ENCODE results near the gene ENOX1. TPM values are rescaled to one million over a fixed set of nuclear protein-coding genes. Genes with fewer than 3 reads are reported as not detected.

Gene ENOX1
- polyA plus RNA-seq, 2 of the 4 experiments (the other 2 are of a cell fraction) = 0.28 to 0.41 TPM

DNA sequence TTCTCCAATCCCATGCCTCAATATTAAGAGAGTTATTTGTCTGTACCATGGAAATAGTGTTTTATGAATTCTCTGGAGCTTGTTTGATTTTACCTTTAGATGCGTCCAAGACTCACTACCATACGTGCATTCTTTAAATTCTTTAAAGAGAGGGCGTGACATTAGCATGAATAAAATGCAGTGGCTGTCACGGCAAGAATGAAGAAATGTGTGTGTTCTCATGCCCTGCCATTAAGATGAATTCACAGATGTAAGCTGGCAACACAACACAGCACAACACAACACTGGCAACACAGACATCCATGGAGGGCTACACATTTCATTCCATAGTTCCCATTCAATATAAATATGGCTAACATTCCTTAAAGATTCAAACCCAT is 213.4 kb downstream of the ENOX1 start:
- H3K4me3 ChIP-seq = no peak overlapping the region
- H3K9me3 ChIP-seq = no peaks in the 10 kb centered on the region
- 6% methylated on average over 4 of the region's 4 CpGs for WGBS (ENCODE audit: missing lambda C conversion rate)
- no peak overlapping the region for H3K27ac ChIP-seq
- ATAC-seq (no peak; a peak in 1 of 6 replicates), FAIRE-seq (no peak), DNase-seq (ENCODE audit: low read depth in 1 of 2, low spot score in 1 of 2) (peak in 1 of 2 experiments; percentile 31)
- POLR2A ChIA-PET = no interaction called here
- H3K4me1 ChIP-seq = peaks cover 21% of the 10 kb centered on the region; the same call in 2 of the 3 replicates
- H3K4me2 ChIP-seq = peak overlapping the region; percentile 51
- CTCF ChIA-PET = no interaction called here
- TF ChIP-seq ZSCAN20 (CRISPR knock-in tag; IDR thresholded peaks at IDR 0.05) (no peak), KDM5A (IDR thresholded peaks at IDR 0.05) (no peak), CEBPB (IDR thresholded peaks at IDR 0.05) (no peak), ZC3H11A (IDR thresholded peaks at IDR 0.05) (no peak), SREBF2 (IDR thresholded peaks at IDR 0.05) (no peak), RCOR1 (IDR thresholded peaks at IDR 0.05; ENCODE audit: low read depth, low read length) (no peak), MAZ (IDR thresholded peaks at IDR 0.05; ENCODE audit: borderline replicate concordance, low read depth, low read length) (no peak), RAD21 (conservative IDR thresholded peaks at IDR 0.05 in 1 of 2, IDR thresholded peaks at IDR 0.05 in 1 of 2) (no peak), NPAS2 (CRISPR knock-in tag; IDR thresholded peaks at IDR 0.05; ENCODE audit: borderline replicate concordance) (no peak), RNF2 (IDR thresholded peaks at IDR 0.05; ENCODE audit: borderline replicate concordance, low read depth) (no peak), CBX8 (IDR thresholded peaks at IDR 0.05) (no peak), TFCP2L1 (CRISPR knock-in tag; IDR thresholded peaks at IDR 0.05) (no peak), EHF (CRISPR knock-in tag; IDR thresholded peaks at IDR 0.05) (no peak), KDM1A (IDR thresholded peaks at IDR 0.05; ENCODE audit: low read depth) (no peak)
- TF ChIP-seq, protein P1, sequence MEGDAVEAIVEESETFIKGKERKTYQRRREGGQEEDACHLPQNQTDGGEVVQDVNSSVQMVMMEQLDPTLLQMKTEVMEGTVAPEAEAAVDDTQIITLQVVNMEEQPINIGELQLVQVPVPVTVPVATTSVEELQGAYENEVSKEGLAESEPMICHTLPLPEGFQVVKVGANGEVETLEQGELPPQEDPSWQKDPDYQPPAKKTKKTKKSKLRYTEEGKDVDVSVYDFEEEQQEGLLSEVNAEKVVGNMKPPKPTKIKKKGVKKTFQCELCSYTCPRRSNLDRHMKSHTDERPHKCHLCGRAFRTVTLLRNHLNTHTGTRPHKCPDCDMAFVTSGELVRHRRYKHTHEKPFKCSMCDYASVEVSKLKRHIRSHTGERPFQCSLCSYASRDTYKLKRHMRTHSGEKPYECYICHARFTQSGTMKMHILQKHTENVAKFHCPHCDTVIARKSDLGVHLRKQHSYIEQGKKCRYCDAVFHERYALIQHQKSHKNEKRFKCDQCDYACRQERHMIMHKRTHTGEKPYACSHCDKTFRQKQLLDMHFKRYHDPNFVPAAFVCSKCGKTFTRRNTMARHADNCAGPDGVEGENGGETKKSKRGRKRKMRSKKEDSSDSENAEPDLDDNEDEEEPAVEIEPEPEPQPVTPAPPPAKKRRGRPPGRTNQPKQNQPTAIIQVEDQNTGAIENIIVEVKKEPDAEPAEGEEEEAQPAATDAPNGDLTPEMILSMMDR (IDR thresholded peaks at IDR 0.05) = no peak
- TF ChIP-seq, protein P2, sequence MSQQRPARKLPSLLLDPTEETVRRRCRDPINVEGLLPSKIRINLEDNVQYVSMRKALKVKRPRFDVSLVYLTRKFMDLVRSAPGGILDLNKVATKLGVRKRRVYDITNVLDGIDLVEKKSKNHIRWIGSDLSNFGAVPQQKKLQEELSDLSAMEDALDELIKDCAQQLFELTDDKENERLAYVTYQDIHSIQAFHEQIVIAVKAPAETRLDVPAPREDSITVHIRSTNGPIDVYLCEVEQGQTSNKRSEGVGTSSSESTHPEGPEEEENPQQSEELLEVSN (IDR thresholded peaks at IDR 0.05; ENCODE audit: borderline replicate concordance, low read depth) = no peak
- TF ChIP-seq, protein P3, sequence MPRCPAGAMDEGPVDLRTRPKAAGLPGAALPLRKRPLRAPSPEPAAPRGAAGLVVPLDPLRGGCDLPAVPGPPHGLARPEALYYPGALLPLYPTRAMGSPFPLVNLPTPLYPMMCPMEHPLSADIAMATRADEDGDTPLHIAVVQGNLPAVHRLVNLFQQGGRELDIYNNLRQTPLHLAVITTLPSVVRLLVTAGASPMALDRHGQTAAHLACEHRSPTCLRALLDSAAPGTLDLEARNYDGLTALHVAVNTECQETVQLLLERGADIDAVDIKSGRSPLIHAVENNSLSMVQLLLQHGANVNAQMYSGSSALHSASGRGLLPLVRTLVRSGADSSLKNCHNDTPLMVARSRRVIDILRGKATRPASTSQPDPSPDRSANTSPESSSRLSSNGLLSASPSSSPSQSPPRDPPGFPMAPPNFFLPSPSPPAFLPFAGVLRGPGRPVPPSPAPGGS (IDR thresholded peaks at IDR 0.05) = no peak
- TF ChIP-seq, protein P4, sequence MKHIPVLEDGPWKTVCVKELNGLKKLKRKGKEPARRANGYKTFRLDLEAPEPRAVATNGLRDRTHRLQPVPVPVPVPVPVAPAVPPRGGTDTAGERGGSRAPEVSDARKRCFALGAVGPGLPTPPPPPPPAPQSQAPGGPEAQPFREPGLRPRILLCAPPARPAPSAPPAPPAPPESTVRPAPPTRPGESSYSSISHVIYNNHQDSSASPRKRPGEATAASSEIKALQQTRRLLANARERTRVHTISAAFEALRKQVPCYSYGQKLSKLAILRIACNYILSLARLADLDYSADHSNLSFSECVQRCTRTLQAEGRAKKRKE (CRISPR knock-in tag; IDR thresholded peaks at IDR 0.05; ENCODE audit: low read depth) = no peak
- TF ChIP-seq, protein P5, sequence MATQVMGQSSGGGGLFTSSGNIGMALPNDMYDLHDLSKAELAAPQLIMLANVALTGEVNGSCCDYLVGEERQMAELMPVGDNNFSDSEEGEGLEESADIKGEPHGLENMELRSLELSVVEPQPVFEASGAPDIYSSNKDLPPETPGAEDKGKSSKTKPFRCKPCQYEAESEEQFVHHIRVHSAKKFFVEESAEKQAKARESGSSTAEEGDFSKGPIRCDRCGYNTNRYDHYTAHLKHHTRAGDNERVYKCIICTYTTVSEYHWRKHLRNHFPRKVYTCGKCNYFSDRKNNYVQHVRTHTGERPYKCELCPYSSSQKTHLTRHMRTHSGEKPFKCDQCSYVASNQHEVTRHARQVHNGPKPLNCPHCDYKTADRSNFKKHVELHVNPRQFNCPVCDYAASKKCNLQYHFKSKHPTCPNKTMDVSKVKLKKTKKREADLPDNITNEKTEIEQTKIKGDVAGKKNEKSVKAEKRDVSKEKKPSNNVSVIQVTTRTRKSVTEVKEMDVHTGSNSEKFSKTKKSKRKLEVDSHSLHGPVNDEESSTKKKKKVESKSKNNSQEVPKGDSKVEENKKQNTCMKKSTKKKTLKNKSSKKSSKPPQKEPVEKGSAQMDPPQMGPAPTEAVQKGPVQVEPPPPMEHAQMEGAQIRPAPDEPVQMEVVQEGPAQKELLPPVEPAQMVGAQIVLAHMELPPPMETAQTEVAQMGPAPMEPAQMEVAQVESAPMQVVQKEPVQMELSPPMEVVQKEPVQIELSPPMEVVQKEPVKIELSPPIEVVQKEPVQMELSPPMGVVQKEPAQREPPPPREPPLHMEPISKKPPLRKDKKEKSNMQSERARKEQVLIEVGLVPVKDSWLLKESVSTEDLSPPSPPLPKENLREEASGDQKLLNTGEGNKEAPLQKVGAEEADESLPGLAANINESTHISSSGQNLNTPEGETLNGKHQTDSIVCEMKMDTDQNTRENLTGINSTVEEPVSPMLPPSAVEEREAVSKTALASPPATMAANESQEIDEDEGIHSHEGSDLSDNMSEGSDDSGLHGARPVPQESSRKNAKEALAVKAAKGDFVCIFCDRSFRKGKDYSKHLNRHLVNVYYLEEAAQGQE (IDR thresholded peaks at IDR 0.05) = no peak
